NCI-H69 (cell line): ENCODE data around the gene NIF3L1.
"Not testable (repeated sequence)": the region's sequence is repeated elsewhere in the genome, so short reads cannot be mapped to it uniquely, and the experiment has no call there.

Source experiments
- DNase-seq: peaks from one replicate; lab custom pipeline; 2025; lab: John Stamatoyannopoulos, UW

NIF3L1 gene

GRCh38 chr2:200873560-200873959, 15.6 kb upstream of the NIF3L1 start:
- DNase-seq: no peak

GRCh38 chr2:200877443-200877842, 11.7 kb upstream of the NIF3L1 start:
- DNase-seq: no peak

GRCh38 chr2:200878289-200878880, 10.8 kb upstream of the NIF3L1 start:
- DNase-seq: no peak

- DNase-seq: not testable (repeated sequence)
Observed at GRCh38 chr2:200881715-200882249, 7.4 kb upstream of the NIF3L1 start.

- no peak for DNase-seq
Observed at GRCh38 chr2:200899482-200899881, 10.3 kb downstream of the NIF3L1 start.

GRCh38 chr2:200901459-200902072, 12.4 kb downstream of the NIF3L1 start:
- peak; percentile 83 for DNase-seq

GRCh38 chr2:200905618-200906296, 16.6 kb downstream of the NIF3L1 start:
- DNase-seq: peak; percentile 34

- DNase-seq: no peak
Observed at GRCh38 chr2:200909958-200910357, 20.8 kb downstream of the NIF3L1 start.

GRCh38 chr2:200913654-200914053, 24.5 kb downstream of the NIF3L1 start:
- no peak for DNase-seq

- DNase-seq: no peak
Observed at GRCh38 chr2:200922439-200922838, 33.3 kb downstream of the NIF3L1 start.

- DNase-seq: no peak
Observed at GRCh38 chr2:200929334-200930249, 40.4 kb downstream of the NIF3L1 start.

GRCh38 chr2:200930947-200931626, 41.9 kb downstream of the NIF3L1 start:
- DNase-seq: no peak

- DNase-seq: no peak
Observed at GRCh38 chr2:200939832-200940231, 50.7 kb downstream of the NIF3L1 start.

- no peak for DNase-seq
Observed at GRCh38 chr2:200943527-200944105, 54.4 kb downstream of the NIF3L1 start.

- DNase-seq: no peak
Observed at GRCh38 chr2:200944467-200945394, 55.6 kb downstream of the NIF3L1 start.

- DNase-seq: no peak
Observed at GRCh38 chr2:200945395-200945729, 56.2 kb downstream of the NIF3L1 start.

- no peak for DNase-seq
Observed at GRCh38 chr2:200950378-200950777, 61.2 kb downstream of the NIF3L1 start.
